ENCODE data around the gene MUC16.
"Not testable (repeated sequence)": the region's sequence is repeated elsewhere in the genome, so short reads cannot be mapped to it uniquely, and the experiment has no call there.

Gene MUC16

DNA sequence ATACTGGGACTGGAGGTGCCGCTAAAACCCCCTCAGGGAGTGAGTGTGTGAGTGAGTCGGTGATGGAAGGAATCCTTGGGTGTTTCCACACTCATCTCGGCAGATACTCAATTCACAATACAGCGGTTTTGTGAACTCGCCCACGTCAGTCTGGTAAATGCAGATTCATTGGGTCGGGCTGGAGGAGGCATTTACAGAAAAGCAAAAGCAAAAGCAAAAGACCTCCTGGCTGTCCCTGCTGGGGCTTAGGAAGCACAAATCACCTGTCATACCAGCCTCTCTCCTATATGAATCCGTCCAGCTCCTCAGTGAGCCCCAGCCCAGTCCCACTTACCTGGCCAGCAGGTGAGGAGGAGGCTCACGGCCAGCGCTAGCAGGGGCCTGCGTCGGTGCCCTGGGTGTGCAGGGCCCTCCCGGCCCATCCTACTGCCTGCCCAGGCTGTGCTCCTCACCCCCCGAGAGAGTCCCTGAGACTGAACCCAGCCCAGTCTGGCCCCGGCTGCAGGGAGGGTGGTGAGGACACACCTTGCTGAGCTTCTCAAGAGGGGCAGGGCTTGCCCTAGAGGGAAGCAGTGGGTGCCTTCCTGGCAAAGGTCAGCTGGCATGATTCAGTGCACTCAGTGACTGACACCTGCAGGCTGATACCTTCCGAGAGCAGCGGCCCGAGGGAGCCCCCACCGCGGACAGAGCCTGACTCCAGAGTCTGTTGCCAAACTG is at the start of gene MUC16:
MUC16 (minus strand) TSS at position 475 of the 717 bp plus-strand sequence.
- DNase-seq, result no peak

DNA sequence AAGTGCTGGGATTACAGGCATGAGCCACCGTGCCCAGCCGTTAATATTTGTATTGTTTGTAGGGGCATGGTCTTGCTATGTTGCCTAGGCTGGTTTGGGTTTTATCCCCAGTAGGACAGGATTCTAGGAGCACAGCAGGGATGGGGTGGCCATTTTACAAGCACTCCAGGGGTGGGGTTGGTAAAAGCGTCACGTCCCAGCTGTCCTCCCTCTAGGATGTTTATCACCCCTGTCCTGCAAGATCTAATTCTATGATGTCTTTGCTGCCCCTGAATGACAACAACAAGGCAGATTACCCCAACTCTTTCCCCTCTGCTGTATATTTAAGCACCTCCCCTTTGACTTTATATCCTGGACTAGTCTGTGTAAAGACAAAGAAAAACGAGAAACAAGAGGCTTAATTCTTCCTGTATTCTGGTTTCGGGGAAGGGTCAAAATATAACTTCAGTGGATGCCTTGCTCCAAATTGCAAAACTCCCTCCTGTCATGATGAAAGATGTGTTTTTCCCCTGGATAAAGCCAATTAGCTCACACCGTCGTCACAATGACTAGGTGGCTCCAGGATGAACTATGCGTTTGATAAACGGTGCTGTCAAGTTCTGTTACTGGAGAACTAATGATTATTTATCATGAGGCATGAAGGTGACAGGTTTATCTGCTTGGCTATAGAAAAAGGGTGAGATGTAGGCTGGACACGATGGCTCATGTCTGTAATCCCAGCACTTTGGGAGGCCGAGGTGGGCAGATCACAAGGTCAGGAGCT is 48.9 kb upstream of the MUC16 start:
- DNase-seq, result no peak

DNA sequence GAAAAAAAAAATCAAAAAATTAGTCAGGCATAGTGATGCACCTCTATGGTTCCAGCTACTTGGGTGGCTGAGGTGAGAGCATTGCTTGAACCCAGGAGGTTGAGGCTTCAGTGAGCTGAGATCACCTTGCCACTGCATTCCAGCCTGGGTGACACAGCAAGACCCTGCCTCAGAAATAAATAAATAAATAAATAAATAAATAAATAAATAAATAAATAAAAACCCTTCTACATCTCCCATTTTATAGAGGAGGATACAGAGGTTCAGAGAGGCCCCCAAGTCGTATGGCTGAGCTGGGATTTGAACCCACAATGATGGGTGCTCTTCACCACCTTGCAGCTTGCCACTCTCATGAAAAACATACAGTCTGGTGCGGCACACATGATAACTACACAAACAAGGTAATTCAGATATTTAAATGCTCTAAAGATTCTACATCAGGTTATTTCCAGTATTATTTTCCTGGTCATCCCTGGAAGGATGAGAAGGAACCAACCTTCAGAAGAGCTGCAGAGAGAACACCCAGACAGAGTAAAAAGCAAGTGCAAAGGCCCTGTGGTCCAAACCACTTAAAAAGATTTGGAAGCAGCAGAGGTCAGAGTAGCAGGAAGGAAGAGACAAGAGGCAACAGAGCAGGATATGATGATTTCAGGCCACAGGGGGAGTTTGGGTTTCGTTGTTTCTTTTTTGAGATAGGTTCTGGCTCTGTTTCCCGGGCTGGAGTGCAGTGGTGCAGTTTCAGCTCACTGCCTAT is 47.5 kb upstream of the MUC16 start:
- no peak for DNase-seq

DNA sequence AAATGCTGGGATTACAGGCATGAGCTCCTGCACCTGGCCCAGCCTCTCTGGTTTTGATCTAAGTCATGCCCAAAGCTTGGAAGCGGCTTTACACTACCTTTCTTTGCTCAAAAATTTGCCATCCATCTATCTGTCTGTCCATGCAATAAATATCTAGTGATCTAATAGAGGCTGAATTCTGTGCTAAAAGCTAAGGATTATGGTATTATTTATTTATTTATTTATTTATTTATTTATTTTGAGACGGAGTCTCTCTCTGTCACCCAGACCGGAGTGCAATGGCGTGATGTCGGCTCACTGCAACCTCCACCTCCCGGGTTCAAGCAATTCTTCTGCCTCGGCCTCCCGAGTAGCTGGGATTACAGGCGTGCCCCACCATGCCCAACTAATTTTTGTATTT is 45.9 kb upstream of the MUC16 start:
- DNase-seq, result not testable (repeated sequence)

DNA sequence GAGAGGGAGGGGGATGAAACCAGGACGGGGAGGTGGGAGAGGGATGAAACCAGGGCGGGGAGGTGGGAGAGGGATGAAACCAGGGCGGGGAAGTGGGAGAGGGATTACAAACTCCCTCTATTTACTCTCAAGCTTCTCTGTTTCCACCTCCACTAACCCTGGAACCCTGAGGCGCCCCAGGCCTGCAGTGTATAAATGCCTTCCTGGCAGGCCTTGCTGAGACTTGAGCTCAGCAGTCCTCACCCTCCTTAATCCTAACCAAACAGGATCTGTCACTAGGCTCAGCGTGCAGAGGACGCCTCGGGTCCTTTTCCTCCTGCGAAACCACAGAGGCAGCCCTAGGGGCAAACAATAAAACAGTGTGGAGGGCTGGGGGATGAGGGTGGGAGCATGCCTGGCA is 44.6 kb upstream of the MUC16 start:
- no peak for DNase-seq

DNA sequence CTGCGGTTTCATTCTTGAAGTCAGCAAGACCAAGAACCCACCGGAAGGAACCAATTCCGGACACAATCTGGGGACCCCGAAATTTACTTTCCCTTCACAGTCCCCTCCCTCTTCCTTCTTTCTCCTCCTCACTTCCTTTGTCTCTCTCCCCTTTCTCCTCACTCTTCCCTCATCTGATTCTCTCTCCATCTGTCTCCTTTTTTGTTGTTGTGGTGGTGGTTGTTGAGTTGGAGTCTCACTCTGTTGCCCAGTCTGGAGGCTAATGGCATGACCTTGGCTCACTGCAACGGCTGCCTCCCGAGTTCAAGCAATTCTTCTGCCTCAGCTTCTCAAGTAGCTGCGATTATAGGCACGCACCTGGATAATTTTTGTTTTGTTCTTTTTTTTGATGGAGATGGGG is 44.0 kb upstream of the MUC16 start:
- DNase-seq, result no peak

DNA sequence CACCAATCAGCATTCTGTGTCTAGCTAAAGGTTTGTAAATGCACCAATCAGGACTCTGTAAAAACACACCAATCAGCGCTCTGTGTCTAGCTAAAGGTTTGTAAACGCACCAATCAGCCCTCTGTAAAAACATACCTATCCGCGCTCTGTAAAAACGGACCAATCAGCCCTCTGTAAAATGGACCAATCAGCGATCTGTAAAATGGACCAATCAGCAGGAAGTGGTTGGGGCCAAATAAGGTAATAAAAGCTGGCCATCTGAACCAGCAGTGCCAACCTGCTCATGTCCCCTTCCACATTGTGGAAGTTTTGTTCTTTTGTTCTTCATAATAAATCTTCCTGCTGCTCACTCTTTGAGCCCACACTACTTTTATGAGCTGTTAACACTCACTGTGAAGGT is 43.5 kb upstream of the MUC16 start:
- not testable (repeated sequence) for DNase-seq

DNA sequence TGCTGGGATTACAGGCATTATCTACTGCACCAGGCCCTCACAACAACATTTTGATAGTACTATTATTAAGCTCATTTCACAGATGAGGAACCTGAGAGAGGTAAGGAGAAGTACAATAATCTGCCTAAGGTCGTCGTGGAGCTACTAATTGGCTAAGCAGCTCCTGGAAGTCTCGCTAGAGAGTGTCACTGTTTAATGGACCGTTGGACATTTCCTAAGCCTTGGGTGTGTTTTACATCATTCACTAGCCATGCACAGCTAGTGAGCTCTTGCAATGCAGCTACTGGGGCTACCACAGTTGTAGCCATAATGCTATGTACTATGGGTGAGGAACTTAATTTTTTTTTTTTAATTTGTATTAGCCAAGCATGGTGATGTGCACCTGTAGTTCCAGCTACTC is 42.7 kb upstream of the MUC16 start:
- no peak for DNase-seq

DNA sequence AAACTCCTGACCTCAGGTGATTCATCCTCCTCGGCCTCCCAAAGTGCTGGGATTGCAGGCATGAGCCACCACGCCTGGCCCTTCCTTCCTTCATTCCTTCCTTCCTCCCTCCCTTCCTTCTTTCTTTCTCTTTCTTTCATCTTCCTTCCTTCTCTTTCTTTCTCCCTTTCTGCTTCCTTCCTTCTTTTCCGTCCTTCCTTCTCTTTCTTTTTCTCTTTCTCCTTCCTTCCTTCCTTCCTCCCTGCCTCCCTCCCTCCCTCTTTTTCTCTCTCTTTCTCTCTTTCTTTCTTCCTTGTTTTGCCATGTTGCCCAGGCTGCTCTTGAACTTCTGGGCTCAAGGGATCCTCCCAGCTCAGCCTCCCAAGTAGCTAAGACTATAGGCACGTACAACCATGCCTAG is 36.5 kb upstream of the MUC16 start:
- no peak for DNase-seq

DNA sequence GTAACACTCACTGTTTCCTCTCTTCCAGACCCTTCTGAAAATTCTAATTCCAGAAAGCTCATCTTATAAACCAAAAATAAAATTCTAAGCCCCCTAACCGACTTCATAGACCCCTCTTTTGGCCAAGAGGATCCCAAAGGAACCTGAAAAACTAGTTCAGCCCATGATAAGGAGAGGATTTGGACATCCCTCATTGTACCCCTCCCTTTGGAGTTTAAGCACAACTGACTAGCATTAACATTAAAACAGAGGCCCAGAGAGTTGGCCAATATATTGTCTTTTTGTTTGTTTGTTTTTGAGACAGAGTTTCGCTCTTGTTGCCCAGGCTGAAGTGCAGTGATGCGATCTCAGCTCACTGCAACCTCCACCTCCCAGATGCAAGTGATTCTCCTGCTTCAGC is 34.2 kb upstream of the MUC16 start:
- DNase-seq, result no peak

DNA sequence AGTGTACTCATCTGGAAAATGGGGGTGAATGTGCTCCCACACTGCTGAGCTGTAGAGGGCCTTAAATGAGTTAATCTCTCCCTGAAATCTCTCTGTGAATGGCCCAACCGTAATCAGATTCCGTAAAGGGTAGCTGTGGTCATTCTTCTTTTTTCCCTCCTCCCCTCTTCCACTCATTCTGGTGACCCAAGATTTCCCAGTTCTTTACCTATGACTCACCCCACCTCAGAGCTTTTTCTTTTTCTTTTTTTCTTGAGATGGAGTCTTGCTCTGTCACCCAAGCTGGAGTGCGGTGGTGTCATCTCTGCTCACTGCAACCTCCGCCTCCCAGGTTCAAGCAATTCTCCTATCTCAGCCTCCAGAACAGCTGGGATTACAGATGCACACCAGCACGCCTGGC is 33.3 kb upstream of the MUC16 start:
- no peak for DNase-seq

DNA sequence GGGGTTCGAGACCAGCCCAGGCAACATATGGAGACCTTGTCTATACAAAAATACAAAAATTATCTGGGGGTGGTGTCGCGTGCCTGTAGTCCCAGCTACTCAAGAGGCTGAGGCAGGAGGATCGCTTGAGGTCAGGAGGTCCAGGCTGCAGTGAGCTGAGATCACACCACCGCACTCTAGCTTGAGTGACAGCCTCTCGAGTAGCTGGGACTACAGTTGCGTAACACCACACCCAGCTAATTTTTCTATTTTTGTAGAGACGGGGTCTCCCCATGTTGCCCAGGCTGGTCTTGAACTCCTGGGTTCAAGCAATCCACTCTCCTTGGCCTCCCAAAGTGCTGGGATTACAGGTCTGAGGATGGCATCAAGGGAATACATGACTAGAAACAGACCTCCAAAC is 30.8 kb upstream of the MUC16 start:
- no peak for DNase-seq

DNA sequence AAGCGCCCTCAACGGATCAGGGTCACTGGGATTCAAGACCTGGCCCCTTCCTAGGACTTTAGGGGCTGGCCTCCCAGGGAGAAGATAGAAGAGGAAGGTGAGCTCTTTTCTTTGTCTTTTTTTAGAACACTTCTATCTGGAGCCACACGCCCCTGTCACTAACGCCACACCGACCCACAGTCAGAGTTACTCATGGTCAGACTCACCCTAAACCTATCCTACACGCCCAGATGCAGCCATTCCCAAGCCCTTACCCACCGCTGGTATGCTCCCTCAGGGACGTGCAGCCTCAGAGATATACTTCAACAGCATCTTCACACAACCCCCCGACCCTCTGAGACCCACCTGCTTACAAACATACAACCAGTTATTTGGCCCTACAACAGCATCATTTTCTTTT is 29.9 kb upstream of the MUC16 start:
- DNase-seq, result no peak

DNA sequence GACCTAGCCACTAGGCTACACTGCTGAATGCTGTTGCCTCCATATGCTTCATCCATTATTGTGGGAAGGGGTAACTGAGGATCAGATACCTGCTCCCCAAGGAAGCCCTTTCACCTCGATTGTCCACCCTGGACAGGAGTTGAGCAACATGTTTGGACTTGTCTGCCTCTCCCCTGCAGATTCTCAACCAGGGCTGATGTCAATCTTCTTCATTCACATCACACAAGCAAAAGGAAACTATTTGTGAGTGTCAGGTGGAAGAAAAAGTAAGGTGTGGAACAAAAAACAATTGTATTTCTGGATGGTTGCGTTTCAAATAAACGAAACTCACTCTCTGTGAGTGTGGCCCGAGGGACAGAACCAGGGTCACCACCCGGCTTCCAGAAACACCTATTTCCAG is 29.5 kb upstream of the MUC16 start:
- DNase-seq, result no peak

DNA sequence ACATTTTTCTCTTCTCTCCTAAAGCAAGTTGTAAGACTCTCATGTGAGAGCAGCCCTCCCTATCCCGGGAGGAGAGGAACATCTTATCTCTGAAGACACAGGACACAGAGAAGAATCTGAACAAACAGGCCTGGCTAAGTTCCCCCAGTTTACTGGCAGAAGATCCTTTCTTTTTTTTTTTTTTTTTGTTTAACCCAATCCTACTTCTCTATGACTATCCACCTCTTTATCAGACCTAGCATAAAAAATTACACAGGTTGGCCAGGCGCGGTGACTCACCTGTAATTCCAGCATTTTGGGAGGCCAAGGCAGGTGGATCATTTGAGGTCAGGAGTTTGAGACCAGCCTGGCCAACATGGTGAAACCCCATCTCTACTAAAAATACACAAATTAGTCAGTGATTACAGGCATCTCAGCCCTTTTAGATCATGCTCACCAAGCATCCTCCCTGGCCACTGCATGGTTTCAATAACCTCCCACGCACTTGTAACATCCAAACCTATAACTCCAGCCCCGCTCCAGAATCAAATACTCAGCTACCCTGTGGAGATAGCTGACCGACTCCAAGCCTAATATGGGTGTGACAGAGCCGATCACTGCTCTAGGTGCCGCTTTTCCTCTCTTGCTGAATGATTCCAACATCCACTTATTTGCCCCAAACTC is 27.3 kb upstream of the MUC16 start:
- DNase-seq, result no peak

DNA sequence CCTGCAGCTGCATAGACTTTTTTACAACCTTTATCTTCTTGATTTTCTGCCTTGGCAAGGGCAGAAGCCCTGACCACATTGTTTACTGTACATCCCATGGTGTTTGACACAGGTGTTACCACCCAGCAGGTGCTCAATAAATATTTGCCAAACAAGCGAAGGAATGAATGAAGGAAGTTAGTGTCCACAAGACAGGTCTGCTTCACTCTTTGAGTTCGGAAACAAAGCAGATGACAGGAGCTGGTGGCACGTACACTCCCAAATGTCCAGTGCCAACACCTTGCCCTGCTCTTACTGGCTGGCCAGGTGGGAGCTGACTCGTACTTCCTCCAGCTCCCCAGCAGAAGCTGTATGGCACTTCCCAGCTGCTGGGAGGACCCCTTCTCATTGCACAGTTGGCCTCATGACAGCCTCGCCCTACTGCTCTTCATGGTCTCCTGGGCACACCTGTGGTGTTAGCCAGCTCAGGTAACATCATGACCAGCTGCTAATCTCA is 22.0 kb upstream of the MUC16 start:
- DNase-seq, result no peak

DNA sequence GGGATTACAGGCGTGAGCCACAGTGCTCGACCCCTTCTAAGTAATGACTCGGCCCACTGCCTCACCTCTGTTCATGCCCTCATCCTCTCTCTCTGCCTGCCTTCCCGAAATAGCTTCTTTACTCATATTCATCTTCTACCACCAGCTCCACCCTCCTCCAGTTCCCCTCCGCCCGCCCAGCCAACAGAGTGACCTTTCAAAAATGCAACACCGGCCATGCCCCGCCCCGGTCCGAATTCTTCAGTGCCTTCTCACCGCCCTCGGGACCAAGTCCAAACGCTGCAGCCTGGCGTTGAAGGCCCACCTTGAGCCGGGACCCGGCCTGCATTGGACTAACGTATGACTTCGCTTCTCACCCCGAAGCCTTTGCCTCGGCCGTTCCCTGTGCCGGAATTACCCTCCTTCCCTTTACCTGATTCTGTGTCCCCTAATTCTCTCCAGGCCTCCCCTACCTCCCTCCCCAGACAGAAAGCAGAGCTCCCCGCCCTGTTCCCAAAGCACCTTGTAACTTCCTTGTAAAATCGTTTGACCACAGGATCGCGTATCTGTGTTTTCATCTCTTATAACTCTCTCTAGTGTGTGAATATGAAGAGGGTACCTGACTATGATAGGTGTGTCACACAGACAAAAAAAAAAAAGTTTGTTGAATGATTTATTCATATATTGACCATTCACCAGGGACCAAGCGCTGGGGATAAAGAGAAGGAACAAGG is 8.1 kb upstream of the MUC16 start:
- no peak for DNase-seq

DNA sequence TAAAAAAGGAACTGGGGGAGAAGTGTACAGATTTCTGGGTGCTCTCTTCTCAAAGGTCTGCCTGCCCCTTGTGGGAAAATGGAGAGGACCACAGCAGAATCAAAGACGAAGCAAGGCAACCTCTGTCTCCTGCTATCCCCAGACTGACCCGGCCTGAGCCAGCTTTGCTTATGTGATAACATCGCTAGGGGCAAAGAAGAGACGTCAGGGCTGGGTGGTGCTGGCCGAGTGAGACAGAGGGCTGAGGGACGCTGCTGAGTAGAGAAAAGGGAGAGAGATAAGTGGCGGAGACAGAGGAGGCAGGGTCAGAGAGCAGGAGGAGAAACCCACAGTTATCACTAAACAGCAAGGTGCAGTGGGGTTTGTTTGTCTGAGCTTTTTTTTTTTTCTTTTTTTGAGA is 4.6 kb upstream of the MUC16 start:
- no peak for DNase-seq

DNA sequence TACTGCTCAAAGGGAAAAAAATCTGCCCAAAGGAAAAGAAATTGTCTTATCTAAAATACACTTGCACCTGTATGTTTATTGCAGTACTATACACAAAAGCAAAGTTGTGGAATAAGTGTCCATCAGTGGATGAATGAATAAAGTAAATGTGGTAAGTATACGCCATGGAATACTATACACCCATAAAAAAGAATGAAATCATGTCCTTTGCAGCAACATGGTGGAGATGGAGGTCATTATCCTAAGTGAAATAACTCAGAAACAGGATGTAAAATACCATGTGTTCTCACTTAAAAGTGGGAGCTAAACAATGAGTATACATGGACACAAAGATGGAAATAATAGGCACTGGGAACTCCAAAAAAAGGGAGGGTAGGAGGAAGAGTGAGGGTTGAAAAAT is 3.8 kb upstream of the MUC16 start:
- DNase-seq, result no peak

DNA sequence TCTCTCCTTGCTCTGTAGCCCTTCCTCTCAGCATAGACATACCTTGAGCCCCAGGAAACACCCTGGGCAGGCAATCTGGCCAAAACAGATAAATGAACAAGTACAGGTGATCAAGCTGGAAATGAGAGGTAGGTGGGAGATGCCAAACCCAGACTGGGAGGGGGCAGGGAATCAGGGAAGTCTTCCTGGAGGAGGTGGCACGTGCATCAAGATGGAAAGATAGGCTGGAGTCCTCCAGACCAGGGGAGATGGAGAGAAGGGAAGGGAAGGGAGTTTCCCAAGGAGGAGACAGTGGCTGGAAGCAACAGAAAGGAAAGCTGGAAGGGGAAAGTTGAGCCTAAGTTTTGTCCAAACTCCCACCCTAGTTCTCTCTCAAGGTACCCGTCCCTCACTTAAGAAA is 1.7 kb upstream of the MUC16 start:
- DNase-seq, result no peak

DNA sequence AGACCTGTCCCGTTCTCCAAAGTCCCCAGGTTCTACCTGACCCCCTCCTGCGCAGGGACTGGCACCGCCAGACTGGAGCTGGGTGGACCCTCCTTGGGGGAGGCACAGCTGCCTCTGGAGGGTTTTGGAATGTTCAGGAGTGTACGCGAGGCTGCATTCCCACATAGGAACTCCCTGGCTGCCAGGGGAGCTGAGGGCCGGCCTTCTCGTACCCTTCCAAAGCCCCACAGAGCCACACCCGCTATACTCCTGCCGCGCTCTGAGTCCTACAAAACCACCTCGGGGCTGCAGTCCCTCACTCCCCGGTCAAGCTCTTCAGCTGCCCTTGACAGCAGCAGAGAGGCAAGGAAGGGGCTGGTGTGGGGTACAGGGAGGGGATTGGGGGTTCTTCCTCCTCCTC is 484 bp upstream of the MUC16 start:
- no peak for DNase-seq

DNA sequence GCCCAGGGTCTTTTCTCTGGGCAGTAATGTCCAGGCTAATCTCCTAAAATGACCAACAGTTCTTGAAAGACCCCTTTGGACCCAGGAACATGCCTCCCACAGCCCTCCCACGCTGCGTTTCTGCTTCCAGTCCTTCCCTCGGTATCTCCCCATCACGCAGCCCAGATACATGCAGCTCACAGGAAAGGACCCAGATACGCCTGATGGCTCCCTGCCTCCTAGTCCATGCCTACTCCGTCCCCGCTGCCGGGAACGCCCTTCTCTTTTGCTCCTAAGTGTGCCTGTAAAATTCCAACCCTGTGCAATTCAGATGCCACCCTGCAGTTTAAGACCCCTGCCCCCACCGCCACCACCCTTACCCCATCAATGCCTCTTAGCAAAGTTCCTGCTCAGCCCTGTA is 778 bp downstream of the MUC16 start:
- no peak for DNase-seq

DNA sequence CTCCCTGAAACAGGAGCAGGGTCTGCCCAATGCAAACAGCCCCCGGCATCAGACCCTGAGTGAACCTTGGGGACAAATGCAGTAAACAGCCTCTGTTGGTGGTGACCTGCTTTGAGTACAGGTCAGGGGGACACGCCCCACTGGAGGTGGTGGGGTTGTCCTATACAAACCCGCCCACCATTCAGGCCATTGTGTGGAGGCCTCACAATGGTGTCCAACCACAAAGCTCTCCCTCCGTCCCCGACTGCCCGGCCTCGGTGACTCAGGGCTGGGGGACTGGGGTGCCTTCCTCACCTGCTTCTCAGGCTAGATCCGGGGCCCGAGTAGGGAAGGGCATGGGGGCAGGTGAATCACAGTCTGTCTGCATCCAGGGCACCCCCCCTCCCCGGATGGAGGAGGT is 1.5 kb downstream of the MUC16 start:
- DNase-seq, result no peak
